Thymus (tissue), 11 donors: ENCODE data around the gene KLF9. TPM values are rescaled to one million over a fixed set of nuclear protein-coding genes. Genes with fewer than 3 reads are reported as not detected.

Source experiments
- DNase-seq, 9 donors: peaks; one replicate each; pipeline ENCODE4 v3.0.0-alpha.2; 2013; ENCODE audit warnings: low spot score in 9 of 9, low read depth in 6 of 9, missing footprints in 1 of 9
- H3K27ac ChIP-seq, 2 donors: one replicate each; pipeline ENCODE4 v1.5.1; 2013; ENCODE audit warnings: control low read depth in 1 of 2, low read depth in 1 of 2, low read length in 1 of 2, mild to moderate bottlenecking in 1 of 2, moderate library complexity in 1 of 2
- H3K27me3 ChIP-seq, 2 donors: one replicate each; pipeline ENCODE4 v1.5.1; 2013; ENCODE audit warnings: low read length in 1 of 2; ENCODE audit not compliant: control insufficient read depth in 2 of 2, insufficient read depth in 1 of 2
- H3K36me3 ChIP-seq, 2 donors: one replicate each; pipeline ENCODE4 v1.5.1; 2013; ENCODE audit warnings: low read length in 1 of 2, mild to moderate bottlenecking in 1 of 2, moderate library complexity in 1 of 2; ENCODE audit not compliant: control insufficient read depth in 2 of 2, insufficient read depth in 2 of 2
- H3K4me1 ChIP-seq, 2 donors: one replicate each; pipeline ENCODE4 v1.5.1; 2013; ENCODE audit warnings: low read length in 2 of 2; ENCODE audit not compliant: control insufficient read depth in 2 of 2, insufficient read depth in 2 of 2
- H3K4me3 ChIP-seq, 2 donors: one replicate each; pipeline ENCODE4 v1.5.1; 2013; ENCODE audit warnings: low read length in 2 of 2, control low read depth in 1 of 2, mild to moderate bottlenecking in 1 of 2
- H3K9me3 ChIP-seq, 2 donors: one replicate each; pipeline ENCODE4 v1.5.1; 2013; ENCODE audit warnings: low read length in 1 of 2, mild to moderate bottlenecking in 1 of 2; ENCODE audit not compliant: control insufficient read depth in 2 of 2, insufficient read depth in 1 of 2
- WGBS: extraction: QIAGEN DNeasy Blood & Tissue Kit; methylation state at CpG from one replicate; pipeline ENCODE4 v1.1.7; 2013; 5-methylcytosine and 5-hydroxymethylcytosine counted together
- polyA plus RNA-seq: library from polyadenylated mRNA; stranded (reverse); fragments of 200-250 nt; gene quantifications from one replicate; pipeline ENCODE4 v1.2.3, GENCODE V29; 2013
- total RNA-seq: library from RNA; stranded (reverse); fragments of 120-200 nt; gene quantifications from one replicate; pipeline ENCODE4 v1.2.4, GENCODE V29; 2013
- donor health status: healthy.

The KLF9 gene
- total and polyA plus RNA-seq, 2 donors, result 1.3 to 35.3 TPM

DNA sequence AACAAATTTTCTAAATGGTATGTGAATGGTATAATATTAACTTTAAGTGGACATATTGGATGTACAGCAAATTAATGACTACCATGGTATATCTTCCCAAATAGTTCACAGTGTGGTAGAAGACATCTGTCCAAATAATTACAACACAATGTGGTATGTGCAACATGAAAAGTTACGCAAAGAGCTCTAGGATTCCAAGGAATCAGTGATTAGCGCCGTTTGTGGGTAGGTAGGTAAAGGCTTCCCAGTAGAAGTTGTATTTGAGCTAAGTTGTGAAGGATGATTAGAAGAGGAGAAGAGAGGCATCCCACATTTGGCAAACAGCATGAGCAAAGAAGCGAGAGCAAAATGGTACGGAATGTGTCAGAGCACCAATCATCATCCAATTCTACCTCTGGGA, 14.3 kb upstream of the KLF9 start:
- H3K27ac ChIP-seq, result no peak overlapping the region
- 97% methylated on average over 5 of the region's 5 CpGs for WGBS

DNA sequence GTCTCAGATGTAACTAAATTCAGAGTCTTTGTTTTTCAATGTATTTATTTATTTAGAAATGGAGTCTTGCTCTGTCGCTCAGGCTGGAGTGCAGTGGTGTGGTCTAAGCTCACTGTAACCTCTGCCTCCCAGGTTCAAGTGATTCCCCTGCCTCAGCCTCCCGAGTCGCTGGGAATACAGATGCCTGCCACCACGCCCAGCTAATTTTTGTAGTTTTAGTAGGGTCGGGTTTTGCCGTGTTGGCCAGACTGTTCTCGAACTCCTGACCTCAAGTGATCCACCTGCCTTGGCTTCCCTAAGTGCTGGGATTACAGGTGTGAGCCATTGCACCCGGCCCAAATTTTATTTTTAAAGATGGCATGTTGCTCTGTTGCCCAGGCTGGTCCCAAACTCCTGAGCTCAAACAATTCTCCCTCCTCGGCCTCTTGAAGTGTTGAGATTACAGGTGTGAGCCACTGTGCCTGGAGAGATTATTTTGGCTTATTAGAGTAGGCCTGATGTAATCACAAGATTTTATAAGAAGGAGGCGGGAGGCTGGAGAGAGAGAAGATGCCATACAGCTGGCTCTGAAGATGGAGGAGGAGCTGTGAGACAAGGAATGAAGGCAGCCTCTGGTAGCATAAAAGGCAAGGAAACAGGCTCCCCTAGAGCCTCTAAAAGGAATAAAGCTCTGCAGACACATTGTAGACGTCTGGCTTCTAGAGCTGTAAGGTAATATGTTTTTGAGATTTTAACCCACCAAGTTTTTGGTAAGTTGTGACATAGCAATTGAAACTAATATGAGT, 12.9 kb upstream of the KLF9 start:
- Histone ChIP-seq H3K4me1 (no peaks in the 10 kb centered on the region), H3K36me3 (no peaks in the 10 kb centered on the region), H3K27me3 (peaks cover 0 to 20% of the 10 kb centered on the region in 2 donors), H3K4me3 (no peak overlapping the region), H3K9me3 (no peaks in the 10 kb centered on the region), H3K27ac (no peak overlapping the region)
- DNase-seq, result no peak
- 93% methylated on average over 11 of the region's 11 CpGs for WGBS

More for the DNA sequence above, 14.3 kb upstream of the KLF9 start:
- no peaks in the 10 kb centered on the region for H3K4me1 ChIP-seq
- H3K36me3 ChIP-seq, result no peaks in the 10 kb centered on the region
- DNase-seq, result no peak
- H3K4me3 ChIP-seq, result no peak overlapping the region
- no peaks in the 10 kb centered on the region for H3K9me3 ChIP-seq
- H3K27me3 ChIP-seq, result peaks cover 0 to 7% of the 10 kb centered on the region in 2 donors

DNA sequence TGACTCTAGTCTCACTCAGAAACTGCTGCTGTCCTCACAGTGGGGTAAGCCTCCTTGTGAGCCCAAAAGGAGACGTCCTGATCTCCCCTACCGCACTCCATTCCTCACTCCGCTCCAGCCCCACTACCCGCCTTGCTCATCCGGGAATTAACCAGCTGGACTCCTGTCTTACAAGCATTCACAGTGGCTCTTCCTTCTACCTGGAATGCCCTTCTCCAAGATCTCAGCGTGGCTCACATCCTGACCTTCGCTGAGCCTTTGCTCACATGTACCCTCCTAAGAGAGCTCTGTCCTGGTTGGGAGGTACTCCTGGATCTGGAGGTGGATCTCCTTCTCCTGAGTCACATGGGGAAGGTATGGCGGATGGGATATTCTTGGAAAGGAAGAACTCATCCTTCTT, 10.7 kb upstream of the KLF9 start:
- no peaks in the 10 kb centered on the region for H3K9me3 ChIP-seq
- H3K27ac ChIP-seq, result no peak overlapping the region
- peaks cover 11 to 42% of the 10 kb centered on the region in 2 donors for H3K27me3 ChIP-seq
- no peak overlapping the region for H3K4me3 ChIP-seq
- no peaks in the 10 kb centered on the region for H3K36me3 ChIP-seq
- WGBS, result 97% methylated on average over 8 of the region's 8 CpGs
- no peak for DNase-seq
- peaks cover 14 to 15% of the 10 kb centered on the region in 2 donors for H3K4me1 ChIP-seq

DNA sequence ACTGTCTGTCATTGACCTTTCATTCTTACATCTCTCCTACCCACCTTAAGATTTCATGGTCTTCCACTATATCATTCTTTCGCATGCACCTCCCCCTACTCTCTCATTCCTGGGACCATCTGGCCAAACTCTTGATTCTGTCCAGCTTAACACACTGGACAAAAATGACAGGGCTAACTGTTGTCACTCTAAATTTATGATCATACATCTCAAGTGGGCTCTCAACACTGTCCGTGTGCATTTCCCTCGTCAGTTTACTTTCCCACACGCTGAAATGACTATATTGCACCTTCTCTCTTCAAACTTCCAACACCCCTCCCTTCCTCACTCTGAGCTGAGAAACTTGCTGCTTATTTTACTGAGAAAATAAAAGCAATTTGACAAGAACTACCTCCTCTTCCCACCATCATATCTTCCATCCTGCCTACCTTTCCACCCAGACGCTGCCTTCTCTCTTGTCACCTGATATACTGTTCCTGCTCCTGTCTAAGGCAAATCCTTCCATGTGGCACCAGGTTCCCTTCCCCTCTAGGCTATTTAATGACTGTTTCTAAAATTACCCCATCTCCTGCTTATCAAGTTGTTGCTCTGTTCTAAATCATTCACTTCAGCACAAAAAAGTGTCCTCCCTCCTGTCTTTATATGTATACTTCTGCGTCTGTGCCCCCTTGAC, 8.1 kb upstream of the KLF9 start:
- Histone ChIP-seq H3K27me3 (peaks cover 20 to 69% of the 10 kb centered on the region in 2 donors), H3K27ac (peak overlapping the region in 1 of 2 donors; percentile 27), H3K4me3 (no peak overlapping the region), H3K36me3 (no peaks in the 10 kb centered on the region), H3K4me1 (peaks cover 30 to 32% of the 10 kb centered on the region in 2 donors), H3K9me3 (peaks cover 0 to 4% of the 10 kb centered on the region in 2 donors)
- whole genome bisulfite sequencing, result 92% methylated on average over 6 of the region's 6 CpGs
- no peak for DNase-seq

DNA sequence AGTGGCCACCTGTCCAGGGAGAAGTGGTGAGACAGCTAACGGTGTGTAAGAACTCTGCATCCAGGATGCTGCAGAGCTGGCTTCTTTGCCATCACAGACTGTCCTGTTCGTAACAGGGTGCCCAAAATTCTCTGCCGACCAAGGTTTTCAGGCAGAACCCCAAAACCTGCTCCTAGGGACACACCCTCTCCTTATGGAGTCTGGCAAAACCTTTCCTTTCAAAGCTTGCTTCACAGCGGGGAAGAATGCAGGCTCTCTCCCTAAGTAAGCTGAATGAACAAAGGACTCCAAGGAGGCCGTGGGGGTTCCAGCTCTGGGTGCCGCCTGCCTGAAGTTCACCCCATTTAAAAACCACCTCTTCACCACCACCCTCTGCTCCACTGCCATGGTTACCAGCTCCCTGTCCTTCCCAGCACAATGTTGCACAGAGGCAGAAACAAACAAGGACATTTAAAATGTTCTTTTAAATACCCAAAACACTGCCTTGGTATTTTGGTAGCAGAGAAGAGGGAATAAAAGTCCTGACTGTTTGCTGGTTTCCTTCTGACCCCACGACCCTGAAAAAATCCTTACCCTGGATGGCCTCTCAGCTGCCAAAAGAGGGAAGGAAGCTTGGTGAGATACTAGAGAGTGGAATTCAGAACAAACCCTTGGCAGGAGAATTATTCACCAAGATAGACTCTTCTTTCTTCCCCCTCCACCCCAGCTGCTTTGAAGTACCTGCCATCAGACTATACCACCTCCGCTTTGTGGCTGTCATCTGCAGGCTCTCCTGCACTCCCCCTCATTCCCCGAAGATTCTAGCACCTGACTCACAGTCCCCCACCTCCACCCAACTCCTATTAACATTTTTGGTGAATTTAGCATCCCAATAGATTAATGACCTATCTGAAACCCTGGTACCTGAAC, 7.1 kb upstream of the KLF9 start:
- peak in 1 of 9 donors; percentile 11 for DNase-seq
- Histone ChIP-seq H3K9me3 (peaks cover 0 to 4% of the 10 kb centered on the region in 2 donors), H3K36me3 (no peaks in the 10 kb centered on the region), H3K4me3 (peak overlapping the region in 1 of 2 donors; percentile 64), H3K4me1 (peaks cover 30 to 32% of the 10 kb centered on the region in 2 donors), H3K27me3 (peaks cover 23 to 77% of the 10 kb centered on the region in 2 donors), H3K27ac (peak overlapping the region in 1 of 2 donors; percentile 98)
- WGBS, result 26% methylated on average over 9 of the region's 9 CpGs

DNA sequence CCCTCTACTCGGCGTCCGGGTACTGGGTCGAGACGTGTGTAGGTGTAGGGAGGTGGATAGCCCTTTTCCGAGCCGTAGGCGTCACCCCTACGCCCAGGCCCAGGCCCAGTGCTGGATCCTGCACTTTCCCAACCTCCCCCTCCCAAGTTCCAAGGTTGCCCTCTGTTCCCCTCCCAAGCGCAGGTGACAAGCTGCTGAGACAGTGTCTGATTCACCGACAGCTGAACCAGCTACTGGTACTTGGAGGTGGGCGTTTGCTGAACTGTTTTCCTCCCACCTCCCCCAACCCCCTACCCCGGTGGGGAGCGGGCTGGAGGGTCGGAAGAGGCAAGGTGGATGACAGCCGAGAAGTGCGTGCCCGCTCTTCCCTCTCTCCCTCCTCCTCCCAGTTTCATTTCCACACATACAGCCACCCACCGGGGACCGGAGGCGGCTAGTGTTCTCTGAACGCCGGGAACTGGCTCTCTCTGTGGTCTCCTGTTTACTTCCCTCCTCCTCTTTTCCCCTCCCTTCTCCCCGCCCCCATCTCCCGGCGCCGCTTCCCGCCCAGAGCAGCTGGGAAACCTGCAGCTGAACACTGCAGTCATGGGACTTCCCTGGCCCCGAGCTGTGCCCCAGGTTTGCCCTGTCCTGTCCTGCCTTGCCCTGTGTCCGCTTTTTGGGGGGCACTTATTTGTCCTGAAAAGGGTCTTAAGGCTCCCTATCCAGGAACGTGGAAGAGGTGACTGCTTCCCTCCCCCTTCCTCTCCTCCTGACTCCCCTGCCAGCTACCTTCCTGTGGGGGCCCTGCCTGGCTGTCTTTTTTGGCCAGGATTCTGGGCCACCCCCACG, 6.2 kb upstream of the KLF9 start:
- Histone ChIP-seq H3K4me3 (peak overlapping the region; percentile 27 to 64), H3K4me1 (peaks cover 30 to 32% of the 10 kb centered on the region in 2 donors), H3K27ac (peak overlapping the region; percentile 17 to 98), H3K27me3 (peaks cover 23 to 86% of the 10 kb centered on the region in 2 donors), H3K36me3 (no peaks in the 10 kb centered on the region), H3K9me3 (peaks cover 0 to 4% of the 10 kb centered on the region in 2 donors)
- peak in 2 of 9 donors; percentile 14 to 28 for DNase-seq
- 1% methylated on average over 32 of the region's 32 CpGs for WGBS

DNA sequence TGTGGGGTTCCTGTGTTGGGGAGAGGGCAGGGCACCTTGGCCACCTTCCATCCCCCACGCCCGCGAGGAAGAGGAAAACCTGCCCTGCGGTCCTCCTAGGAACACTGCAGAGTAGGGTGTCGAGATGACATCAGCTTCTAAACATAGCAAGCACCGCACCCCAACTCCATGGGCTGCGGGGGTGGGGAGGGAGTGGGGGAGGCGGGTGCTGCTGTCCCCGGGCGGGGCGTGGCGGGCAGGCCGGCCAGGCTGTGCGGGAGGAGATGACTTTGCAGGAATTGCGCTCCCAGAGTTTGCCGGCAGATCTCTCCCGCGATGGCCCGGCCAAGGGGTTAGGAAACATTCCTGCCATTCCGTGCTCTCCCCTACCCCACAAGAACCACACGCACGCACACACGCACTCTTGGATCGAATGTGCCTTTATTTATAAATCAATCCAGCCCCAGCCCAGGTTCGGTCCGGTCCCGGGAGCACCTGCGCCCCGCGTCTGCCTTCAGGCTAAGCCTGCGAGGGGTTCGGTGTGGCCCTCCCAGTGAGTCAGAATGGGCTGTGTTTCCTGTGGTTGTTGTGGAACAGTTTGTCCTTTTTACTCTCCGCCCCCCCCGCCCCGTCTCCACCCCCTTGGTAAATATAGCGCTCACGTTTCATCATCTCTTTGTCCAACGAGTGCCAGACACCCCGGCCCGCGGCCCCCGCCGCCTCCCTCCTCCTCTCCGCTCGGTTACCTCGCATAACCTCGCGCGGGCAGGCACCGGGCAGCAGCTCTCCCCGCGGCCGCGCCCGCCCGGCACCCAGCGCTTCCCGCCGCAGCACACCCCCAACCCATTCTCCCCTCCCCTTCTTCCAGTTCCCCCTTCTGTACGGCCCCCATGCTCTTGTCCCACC, 5.3 kb upstream of the KLF9 start:
- Histone ChIP-seq H3K27me3 (peaks cover 28 to 90% of the 10 kb centered on the region in 2 donors), H3K4me1 (peaks cover 30 to 32% of the 10 kb centered on the region in 2 donors), H3K27ac (peak overlapping the region; percentile 68 to 100), H3K9me3 (peaks cover 0 to 4% of the 10 kb centered on the region in 2 donors), H3K4me3 (peak overlapping the region; percentile 29 to 64), H3K36me3 (no peaks in the 10 kb centered on the region)
- WGBS, result under 1% methylated on average over 60 of the region's 60 CpGs
- peak in 3 of 9 donors; percentile 10 to 38 (median 15) for DNase-seq
